ENCODE data around the gene DMRTB1. TPM values are rescaled to one million over a fixed set of nuclear protein-coding genes. Genes with fewer than 3 reads are reported as not detected.

Gene DMRTB1
- total RNA-seq: not detected
- long read RNA-seq: 0 reads

- no peak for DNase-seq (ENCODE audit: low spot score)
- intact Hi-C loops (cut with DNase I): no loop called here
Measured at GRCh38 chr1:53459321-53460175, at the start of gene DMRTB1. Gene DMRTB1 (plus strand): TSS chr1:53459399. CDS start chr1:53459454, 55 bp downstream.

- intact Hi-C loops (cut with DNase I): no loop called here
- DNase-seq (ENCODE audit: low spot score): no peak
Measured at GRCh38 chr1:53409695-53410094, 49.5 kb upstream of the DMRTB1 start.

- intact Hi-C loops (cut with DNase I): no loop called here
- no peak for DNase-seq (ENCODE audit: low spot score)
Measured at GRCh38 chr1:53410100-53410541, 49.1 kb upstream of the DMRTB1 start.

DNA sequence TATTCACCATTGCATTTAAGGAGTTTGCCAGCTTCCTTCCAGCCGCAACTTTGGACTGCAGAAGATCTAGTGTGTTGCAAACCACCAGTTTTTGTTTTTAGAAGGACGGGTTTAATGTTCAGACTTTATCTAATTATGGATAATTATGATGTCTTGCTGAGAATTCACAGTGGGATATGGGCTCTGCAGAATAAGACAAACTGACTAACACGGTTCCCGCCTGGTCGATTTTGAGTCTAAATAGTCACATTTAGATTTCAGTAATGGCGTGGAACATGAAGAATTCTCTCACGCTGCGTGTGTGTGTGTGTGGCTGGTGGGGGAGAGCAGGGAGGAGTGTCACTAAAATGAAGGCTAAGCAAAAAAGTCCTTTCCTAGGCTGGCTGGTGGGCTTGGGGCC, 48.5 kb upstream of the DMRTB1 start:
- DNase-seq (ENCODE audit: low spot score): no peak
- intact Hi-C loops (cut with DNase I): no loop called here

GRCh38 chr1:53411541-53412152, 47.6 kb upstream of the DMRTB1 start:
- intact Hi-C loops (cut with DNase I): no loop called here
- DNase-seq (ENCODE audit: low spot score): no peak

GRCh38 chr1:53412285-53413174, 46.7 kb upstream of the DMRTB1 start:
- no peak for DNase-seq (ENCODE audit: low spot score)
- intact Hi-C loops (cut with DNase I): no loop called here

DNA sequence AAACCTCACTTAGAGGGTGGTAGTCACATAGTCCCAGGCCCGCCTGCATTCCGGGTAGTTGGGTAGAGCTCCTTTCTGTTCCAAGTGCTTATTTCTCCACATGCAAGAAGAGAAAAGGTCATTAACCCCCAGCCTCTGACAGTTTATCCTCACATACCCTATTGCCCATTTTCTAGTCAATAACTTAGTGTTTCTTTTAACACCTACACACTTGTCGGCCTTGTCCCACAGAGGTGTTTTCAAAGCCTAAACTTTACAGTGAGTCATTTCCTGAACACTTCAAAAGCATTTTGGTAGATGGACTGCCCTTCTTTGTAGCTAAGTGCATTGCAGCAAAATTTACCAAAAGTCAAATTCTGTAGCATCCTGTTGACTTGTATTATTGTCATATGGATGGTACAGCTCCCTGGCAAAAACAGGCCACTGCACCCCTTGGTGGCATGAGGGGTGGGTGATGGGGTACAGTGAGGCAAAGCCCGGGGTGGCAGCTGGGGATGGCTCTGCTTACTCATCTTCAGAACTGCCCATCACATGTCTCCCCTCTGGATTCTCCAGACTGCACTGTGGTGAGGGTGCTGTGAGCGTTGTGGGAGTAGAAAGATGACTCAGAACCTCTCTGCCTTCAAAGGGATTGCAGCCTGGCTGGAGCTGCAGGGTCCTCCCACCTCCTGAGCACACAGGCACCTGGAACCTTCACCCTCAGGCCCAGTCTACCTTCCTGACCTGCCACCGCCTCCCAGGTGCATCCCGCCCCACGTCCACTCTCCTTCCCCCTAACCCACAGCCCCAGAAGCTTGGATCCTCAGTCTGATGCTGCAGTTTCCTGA, 45.8 kb upstream of the DMRTB1 start:
- intact Hi-C loops (cut with DNase I): no loop called here
- DNase-seq (ENCODE audit: low spot score): no peak

DNA sequence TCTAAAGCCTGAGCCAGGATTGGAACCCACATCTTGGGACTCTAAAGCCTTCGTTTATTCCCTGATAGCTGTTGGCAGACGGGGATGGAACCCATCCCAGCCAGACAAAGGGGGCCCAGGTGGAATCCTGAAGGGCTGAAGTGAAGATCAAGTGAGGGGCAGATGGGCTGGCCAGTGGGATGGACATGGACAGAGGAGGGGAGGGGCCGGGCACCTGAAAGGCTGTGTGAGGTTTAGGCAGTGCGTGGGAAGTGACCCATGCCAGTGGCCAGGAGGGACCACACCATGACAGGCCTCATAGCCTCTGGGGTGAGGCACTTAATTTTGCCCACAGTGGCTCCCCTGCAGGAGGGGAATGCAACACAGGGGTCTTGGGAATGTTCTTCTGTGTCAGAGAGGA, 44.6 kb upstream of the DMRTB1 start:
- DNase-seq (ENCODE audit: low spot score): no peak
- intact Hi-C loops (cut with DNase I): no loop called here

DNA sequence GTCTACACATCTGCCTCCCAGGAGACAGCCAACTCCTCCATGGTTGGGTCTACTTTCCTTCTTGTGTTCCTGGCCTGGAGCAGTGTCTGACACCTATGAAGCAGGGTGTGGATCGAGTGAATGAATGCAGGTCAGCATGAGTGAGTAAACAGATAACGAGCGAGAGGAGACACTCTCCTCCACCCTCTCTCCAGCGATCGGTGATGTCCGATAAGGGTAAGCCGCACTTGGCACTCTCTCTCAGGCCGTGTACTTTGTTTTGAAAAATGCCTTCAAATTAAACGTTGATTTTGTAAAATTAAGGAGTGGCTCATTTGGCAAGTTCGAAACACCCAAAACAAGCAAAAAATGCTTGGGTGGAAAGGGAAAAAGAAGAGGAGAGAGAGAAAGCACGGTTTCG, 43.8 kb upstream of the DMRTB1 start:
- DNase-seq (ENCODE audit: low spot score): no peak
- intact Hi-C loops (cut with DNase I): no loop called here

DNA sequence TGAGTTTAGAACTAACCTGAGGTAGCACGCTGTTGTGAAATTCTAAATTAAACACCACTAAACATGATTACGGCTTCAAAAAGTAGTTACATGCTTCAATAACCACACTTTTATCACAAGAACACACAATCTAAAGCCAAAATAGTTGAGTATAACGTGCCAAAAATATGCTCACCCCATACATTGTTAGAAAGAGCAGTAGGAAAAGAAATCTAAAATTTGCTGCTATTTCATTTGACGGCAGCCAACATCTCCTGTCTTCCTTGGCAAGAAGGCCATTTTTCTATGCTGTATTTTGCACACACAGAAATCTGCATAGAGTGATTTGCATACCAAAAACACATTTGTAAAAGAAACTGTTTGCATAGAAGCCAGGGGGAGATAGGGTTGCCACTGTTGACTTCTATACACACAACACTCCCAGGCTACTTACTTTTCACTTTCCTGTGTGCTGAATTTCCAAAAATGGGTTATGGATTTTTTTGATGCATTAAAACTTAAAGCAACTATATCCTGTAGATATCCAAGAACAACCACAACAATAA, 42.9 kb upstream of the DMRTB1 start:
- no peak for DNase-seq (ENCODE audit: low spot score)
- intact Hi-C loops (cut with DNase I): no loop called here

- intact Hi-C loops (cut with DNase I): no loop called here
- DNase-seq (ENCODE audit: low spot score): no peak
Measured at GRCh38 chr1:53417074-53417511, 42.1 kb upstream of the DMRTB1 start.

DNA sequence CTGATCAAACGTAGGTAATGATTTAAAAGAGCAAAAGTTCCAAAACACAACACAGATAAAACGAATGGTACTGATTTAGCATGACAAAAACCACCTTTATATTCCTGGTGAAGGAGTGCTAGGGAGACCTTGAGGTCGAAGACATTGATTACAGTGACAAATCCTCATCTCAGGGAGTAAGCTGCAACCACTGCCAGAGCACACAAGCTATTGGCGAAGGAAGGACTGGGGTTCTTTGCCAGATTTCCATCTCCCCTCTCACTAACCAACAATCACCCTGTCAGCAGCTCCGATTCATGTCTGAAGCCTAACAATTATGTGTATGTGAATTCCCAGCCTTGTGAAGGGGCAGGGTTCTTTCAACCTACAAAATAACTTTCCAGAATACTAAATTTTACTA, 40.2 kb upstream of the DMRTB1 start:
- no peak for DNase-seq (ENCODE audit: low spot score)
- intact Hi-C loops (cut with DNase I): no loop called here

GRCh38 chr1:53420341-53420740, 38.9 kb upstream of the DMRTB1 start:
- intact Hi-C loops (cut with DNase I): no loop called here
- no peak for DNase-seq (ENCODE audit: low spot score)

- intact Hi-C loops (cut with DNase I): no loop called here
- no peak for DNase-seq (ENCODE audit: low spot score)
Measured at GRCh38 chr1:53421208-53421607, 38.0 kb upstream of the DMRTB1 start.

DNA sequence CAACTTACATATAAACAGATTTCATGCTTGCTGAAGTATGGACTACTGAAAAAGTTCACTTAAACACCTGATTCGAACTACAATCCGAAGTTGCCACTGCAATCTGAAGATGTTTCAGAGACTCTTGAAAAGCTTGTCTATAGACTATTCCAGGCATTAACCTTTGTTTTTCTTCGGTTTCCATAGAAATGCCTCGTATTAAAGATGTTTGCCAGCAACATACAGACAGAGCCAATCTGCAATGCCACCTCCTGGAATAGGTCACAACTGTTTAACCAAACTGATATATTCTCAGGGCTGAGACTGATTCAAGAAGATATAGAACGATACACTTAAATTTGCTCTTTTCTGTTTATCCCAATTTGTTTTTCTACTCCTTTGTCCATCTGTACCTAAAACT, 28.9 kb upstream of the DMRTB1 start:
- DNase-seq (ENCODE audit: low spot score): no peak
- intact Hi-C loops (cut with DNase I): no loop called here

- no peak for DNase-seq (ENCODE audit: low spot score)
- intact Hi-C loops (cut with DNase I): no loop called here
Measured at GRCh38 chr1:53430779-53431178, 28.4 kb upstream of the DMRTB1 start.

GRCh38 chr1:53431244-53431643, 28.0 kb upstream of the DMRTB1 start:
- intact Hi-C loops (cut with DNase I): no loop called here
- no peak for DNase-seq (ENCODE audit: low spot score)

GRCh38 chr1:53431805-53432565, 27.2 kb upstream of the DMRTB1 start:
- intact Hi-C loops (cut with DNase I): no loop called here
- DNase-seq (ENCODE audit: low spot score): no peak

All from cardiac septum (tissue), 1 donor.